Measurements from ENCODE around the gene ZCCHC13.
A peak's percentile ranks its signal among the peaks of the same experiment; 100 is the strongest.
"Not testable (repeated sequence)": the region's sequence is repeated elsewhere in the genome, so short reads cannot be mapped to it uniquely, and the experiment has no call there.

ZCCHC13 gene

GRCh38 chrX:74321191-74321590, 17.2 kb downstream of the ZCCHC13 start:
- no peak for DNase-seq (ENCODE audit: low read depth in 2 of 2)

GRCh38 chrX:74324131-74324530, 20.2 kb downstream of the ZCCHC13 start:
- DNase-seq (ENCODE audit: low read depth in 2 of 2), result no peak

- no peak for DNase-seq (ENCODE audit: low read depth in 2 of 2)
Observed at GRCh38 chrX:74325130-74326059, 21.4 kb downstream of the ZCCHC13 start.

- DNase-seq (ENCODE audit: low read depth in 2 of 2), result no peak
Observed at GRCh38 chrX:74338852-74339251, 34.9 kb downstream of the ZCCHC13 start.

- no peak for DNase-seq (ENCODE audit: low read depth in 2 of 2)
Observed at GRCh38 chrX:74340051-74340450, 36.1 kb downstream of the ZCCHC13 start.

GRCh38 chrX:74342211-74342610, 38.2 kb downstream of the ZCCHC13 start:
- not testable (repeated sequence) for DNase-seq (ENCODE audit: low read depth in 2 of 2)

GRCh38 chrX:74343343-74344279, 39.6 kb downstream of the ZCCHC13 start:
- peak in 1 of 2 donors; percentile 3 for DNase-seq (ENCODE audit: low read depth in 2 of 2)

- no peak for DNase-seq (ENCODE audit: low read depth in 2 of 2)
Observed at GRCh38 chrX:74344280-74344622, 40.3 kb downstream of the ZCCHC13 start.

GRCh38 chrX:74346088-74346487, 42.1 kb downstream of the ZCCHC13 start:
- DNase-seq (ENCODE audit: low read depth in 2 of 2), result no peak

- no peak for DNase-seq (ENCODE audit: low read depth in 2 of 2)
Observed at GRCh38 chrX:74349387-74349786, 45.4 kb downstream of the ZCCHC13 start.

- no peak for DNase-seq (ENCODE audit: low read depth in 2 of 2)
Observed at GRCh38 chrX:74351760-74352159, 47.8 kb downstream of the ZCCHC13 start.

GRCh38 chrX:74353984-74354383, 50.0 kb downstream of the ZCCHC13 start:
- DNase-seq (ENCODE audit: low read depth in 2 of 2), result no peak
